Measurements from ENCODE around the gene RAB1A.
A peak's percentile ranks its signal among the peaks of the same experiment; 100 is the strongest.

Gene RAB1A

DNA sequence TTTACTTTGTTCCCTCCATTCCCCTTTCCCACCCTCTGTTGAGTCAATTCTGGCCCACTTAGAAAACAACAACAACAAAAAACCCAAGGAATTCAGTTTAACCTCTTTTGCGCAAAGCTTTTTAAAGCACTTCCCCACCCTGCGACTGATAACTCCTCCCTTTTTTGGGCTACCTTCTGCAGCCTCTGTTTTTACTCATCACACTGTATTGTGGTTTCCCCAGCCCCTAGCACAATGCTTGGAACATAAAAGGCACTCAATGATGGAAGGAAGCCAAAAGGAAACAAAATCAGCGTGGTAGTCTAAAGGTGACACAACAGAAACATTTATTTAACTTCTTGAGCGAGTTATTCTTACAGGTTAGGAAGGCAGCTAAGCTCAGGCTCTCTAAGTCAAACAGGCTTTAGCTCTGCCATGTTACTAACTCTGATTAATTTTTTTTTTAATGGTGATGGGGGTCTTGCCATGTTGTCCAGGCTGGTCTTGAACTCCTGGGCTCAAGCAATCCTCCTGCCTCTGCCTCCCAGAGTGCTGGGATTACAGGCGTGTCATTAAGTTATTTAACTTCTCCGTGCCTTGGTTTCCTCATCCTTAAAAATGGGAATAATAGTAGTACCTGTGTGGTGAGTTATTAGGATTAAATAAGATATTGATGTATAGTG is 72.4 kb downstream of the RAB1A start:
- DNase-seq = peak in 1 of 2 donors; percentile 26

DNA sequence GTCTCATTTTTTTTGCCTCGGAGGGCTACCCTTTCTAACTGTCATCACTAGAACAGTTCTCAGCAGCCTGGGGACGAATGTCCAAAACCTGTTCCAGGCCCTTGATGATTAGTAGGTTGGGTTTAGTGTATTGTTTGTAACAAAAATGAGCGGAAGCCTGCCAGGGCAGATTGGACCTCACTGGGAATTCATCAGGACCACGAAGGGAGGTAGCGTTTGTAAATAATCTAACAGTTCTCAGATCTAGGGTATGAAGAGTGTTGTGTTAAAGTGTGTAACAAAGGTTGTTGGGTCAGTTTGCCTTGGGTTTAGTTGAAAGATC is 72.9 kb downstream of the RAB1A start:
- no peak for DNase-seq

DNA sequence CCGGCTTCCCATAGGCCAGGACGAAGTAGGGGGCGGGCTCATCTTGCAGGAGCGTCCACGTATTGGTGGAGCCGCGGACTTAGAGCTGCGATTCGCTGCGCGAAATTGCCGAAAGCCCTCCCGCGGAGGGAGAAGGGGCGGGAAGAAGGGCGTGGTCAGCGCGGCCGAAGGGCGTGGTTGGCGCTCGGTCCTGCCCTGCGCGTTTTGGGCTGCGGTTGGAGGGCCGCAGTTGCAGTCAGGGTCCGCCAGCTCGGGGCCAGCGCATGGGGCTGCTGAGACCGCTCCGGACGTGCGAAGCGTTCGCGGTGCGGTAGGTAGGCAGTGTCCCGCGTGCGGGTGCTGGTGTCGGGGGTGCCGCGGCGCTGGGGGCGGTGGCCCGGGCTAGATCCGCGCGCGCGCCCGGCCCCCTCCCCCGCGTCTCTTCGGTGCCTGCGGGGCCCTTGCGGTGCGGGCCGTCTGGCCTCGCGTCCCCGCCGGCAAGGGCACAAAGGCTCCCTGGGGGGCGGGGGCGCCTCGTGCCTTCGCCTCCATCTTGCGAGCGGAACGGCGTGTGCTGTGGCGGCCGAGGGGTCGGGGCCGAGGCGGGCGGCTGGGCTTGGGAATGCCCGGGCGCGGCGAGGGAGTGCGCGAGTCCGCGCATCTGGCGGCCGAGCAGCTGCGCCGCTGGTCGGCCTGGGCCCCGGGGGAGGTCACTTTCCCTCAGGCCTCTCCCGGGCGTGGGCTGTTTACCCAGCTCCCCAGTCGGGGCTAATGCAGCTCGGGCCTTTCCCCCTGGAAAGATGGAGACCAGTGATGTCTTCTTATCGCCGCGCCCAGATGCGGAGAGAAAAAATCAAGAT is 73.5 kb downstream of the RAB1A start, which contains the start of gene CEP68:
TSS of gene CEP68 (plus strand) at position 202 of the 839 bp plus-strand sequence. CDS start 13,029 bp downstream, outside the sequence.
- peak; percentile 92 to 93 for DNase-seq

DNA sequence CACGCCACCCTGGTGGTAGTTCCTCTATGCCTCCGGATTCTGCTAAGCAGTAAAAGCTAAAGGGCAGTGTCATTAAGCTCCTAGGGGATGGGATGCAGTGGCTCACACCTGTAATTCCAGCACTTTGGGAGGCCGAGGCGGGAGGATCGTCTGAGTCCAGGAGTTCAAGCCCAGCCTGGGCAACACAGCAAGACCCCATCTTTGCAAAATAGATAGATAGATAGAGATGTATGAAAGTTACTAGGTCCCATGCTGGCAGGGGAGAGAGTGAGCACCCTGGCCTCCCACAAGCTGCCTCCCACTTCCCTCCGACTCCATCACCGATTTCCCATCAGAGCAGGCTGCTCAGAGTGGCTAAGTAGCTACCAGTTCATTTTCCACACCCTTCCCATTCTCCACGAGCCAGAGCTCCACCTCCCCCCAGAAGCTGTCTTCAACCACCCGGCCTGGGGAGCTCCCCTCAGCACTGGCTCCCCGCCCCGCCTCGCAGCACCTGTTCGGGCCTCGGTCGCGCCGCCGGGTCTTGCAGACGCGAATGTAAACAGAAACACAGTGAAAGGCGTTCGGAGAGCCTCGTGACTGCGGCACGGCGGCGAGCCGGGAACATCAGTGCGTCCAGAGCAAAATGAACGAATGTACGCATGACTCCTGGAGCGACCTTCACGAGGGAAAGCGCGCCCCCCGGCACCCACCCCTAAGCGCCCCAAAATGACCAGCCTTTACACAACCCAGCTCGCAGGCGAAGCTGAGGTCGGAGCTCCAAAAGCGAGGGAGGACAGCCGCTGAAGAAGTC is 74.3 kb downstream of the RAB1A start:
- DNase-seq = peak in 1 of 2 donors; percentile 43

DNA sequence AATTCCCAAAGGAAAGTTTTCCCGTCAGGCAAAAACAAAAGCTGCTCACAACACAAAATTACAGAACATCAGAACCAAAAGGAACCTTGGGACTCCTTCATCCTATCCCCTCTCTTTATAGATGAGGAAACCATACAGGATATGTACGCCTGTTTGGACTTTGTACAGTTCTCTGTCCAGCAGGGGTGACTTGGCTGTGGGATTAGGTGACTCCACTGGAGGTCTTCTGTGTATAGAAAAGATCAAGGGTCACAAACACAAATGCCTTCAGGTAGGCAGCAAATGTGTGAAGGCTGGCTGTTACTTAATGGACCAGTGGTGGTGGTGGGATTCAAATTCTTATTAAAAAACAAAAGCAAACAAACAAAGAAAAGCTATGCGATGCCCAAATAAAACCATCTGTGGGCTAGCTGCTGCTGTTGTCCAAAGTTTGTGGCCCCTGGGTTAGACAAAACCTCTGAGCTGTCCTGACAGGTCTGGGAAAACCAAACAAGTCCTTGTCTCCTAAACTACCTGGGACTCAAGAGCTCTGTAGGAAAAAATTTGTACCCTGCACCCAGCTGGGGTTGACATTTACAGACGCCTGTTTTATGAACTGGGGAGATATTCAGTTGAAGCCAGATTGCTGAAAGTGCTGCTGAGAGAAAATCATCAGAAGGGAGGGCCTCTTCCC is 75.0 kb downstream of the RAB1A start:
- DNase-seq = no peak

DNA sequence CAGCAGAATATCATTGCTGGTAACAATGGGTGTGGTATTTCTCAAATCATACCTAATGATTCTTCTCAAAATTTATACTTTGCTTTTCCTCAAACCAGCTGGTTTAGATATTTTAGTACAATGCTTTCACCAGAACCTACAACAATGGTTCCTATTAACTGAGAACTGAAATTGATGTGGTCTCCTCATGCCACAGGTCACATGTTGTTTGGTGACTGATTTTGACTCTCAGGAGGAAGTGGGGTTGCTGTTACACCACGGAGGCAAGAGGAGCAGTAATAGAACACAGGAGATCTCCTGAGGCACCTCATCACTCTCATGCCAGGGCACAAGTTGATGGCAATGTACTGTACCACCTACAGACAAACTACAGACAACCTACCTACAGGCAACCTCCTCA is 76.7 kb downstream of the RAB1A start:
- no peak for DNase-seq

DNA sequence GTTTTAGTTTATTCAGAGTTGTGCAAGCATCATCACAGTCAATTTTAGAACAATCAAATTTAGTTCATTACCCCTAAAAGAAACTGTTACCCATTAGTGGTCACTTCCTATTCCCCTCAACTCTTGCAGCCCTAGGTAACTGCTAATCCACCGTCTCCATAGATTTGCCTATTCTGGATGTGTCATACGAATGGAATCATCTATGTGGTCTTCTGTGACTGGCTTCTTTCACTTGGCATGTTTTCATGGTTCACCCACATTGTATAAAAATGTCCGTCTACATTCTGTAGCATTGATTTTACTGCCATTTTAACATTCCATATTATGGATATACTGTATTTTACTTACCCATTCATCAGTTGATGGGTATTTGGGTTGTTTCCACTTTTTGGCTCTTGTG is 79.0 kb downstream of the RAB1A start:
- DNase-seq = no peak

DNA sequence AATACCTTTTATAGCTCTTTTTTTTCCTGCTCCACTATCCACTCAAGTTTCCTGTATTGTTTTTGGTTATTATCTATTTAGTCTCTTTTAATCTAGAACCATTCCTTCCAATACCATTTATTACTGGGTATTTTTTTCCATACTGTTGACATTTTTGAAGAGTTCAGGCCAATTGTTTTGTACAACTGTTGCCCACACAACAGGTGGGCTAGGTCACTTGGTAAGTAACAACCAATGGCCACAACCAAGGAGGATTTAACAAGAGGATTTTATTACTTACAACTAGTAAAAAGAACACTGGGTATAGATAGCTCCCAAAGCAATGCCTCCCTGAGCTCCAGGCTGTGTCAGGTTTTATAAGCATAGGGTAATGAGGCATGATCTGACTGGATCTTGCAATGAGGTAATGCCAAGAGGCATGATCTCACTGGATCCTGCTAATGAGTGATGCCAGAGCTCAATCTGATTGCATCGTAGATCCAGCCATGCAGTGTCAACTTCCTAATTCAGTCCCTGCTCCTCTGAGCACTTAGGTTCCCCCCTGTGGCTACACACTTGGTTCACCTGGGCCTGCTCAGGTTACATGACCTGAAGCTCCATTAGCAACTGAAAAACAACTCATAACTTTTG is 80.8 kb downstream of the RAB1A start:
- DNase-seq = no peak

DNA sequence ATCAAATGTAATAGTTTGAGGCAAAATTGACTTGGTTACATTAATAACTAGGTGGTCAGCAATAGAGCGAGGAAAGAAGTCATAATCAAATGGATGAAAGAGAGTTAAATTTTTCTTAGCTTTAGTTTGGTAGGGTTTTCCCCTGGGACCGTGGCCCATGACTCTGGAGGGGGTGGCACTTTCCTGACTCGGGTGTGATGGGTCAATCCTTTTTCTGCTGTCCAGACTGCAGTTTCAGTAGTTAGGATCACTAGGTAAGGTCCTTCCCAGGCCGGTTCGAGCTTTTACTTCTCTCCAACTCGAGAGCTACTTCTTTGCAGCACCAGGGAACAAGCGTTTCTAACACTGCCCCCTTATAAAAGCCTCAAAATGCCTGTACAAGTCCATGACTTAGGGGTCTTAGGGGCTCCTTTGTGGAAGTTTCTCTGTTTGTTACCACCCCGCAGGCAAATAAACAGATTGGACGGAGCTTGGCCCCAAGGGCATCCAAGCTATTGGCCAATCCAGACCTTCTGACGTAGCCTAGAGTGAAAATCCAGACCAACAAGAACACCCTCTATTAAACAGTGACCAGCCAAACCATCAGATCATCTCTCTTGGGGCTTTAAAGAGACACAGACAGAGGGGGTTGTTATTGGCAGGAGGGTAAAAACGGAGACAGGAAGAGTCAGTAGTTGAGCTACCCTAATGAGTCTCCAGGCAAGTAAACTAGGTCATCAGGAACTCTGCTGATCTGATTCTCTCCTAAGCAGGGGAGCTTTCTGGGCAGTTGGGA is 83.1 kb downstream of the RAB1A start:
- DNase-seq = no peak

DNA sequence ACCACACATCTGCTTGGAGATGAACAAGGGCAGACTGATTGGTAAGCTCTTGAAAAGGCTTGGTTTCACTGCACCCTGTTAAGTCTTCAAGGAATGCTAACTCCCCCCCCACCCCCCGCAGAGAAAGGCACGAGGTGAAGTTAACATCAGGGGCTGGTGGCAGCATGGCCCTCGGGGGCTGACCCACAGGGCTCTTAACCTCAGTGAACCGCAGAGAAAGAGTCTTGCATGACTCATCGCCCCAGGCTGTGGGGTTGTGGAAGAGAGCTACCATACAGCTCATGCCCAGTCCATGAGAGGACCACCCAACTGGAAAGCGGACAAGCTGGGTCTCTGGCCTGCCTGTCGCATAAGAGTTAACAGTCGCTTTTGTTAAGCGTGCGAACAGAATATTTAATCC is 84.3 kb downstream of the RAB1A start:
- no peak for DNase-seq

DNA sequence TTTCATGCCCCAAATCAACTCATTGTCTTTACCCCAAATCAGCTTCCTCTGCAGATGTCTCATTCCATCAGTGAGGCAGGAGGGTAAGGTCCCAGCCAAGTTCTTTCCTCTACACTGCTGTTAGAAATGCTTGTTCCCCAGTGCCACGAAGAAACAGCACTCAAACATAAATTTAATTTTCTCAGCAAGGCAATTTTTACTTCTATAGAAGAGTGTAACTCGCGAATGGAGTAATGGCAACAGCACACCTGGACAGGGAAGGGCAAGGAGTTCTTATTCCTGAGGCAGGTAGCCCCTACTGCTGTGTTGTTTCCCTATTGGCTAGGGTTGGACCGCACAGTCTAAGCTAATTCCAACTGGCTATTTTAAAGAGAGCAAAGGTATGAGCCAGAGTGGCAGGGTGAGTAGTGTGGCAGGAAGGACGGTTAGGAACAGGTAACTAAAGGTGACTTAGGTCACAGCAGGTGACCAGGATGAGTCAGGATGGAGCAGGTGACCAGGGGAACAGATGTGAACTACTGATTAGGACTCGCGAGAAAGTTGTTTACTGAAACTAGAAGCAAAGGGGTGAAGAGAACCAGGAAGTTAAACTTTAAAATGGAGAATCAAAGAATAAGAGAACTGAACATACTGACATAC is 85.7 kb downstream of the RAB1A start:
- DNase-seq = no peak

DNA sequence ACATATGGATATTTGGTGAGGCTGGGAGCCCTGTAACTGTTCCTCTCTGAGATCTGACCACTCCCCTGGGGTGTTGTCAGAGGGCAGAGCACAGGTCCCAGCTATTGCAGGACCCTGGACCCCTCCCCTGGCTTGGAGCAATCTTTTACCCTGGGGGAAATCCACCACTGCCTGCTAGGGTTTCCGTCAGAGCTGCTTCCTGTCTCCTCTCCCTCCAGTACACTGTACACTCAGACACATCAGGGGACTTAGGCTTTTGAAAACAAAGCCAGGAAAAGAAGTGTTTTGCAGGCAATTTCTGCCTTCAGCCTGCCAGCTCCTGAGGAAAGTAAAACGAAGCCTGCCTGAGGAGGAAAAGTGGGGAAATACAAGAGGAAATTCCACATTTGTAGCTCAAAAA is 86.9 kb downstream of the RAB1A start:
- no peak for DNase-seq

DNA sequence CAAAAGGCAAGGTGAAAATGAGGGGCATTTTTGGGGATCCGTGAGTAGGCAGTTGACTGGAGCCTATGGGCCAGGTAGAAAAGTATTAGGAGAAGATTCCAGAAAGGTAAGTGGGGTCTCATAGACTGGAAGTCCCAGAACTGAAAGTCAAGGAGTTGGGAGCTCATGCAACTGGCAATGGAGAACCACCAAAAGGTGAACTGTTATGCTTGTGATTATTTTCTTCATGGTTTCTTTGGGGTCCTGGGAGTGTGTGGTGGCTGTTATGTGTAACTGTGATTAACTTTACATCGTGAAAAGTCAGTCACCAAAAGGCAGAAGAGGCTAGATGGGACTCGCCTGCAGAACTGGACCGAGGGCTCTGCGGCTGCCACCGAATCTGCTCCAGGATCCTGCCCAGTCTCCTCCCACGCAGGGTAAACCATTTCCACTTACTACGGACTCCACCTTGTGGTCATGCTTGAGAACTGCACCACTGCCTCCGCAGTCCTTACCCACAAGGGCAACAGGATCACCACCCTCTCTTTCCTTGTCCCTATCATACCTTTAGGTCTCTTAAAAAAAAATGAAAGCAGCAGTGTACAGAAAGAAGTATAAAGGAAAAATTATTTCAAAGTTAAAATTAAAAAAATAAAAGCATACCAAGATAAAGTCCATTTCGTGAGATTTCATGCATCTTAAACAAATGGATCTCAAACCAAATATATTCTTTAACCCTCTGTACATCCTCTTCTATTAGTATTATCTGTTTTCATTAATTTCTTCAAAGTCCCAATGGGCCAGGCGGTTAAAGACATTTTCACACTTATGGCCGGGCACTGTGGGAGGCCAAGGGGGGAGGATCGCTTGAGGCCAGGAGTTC is 89.3 kb downstream of the RAB1A start:
- DNase-seq = peak; percentile 72 to 73

DNA sequence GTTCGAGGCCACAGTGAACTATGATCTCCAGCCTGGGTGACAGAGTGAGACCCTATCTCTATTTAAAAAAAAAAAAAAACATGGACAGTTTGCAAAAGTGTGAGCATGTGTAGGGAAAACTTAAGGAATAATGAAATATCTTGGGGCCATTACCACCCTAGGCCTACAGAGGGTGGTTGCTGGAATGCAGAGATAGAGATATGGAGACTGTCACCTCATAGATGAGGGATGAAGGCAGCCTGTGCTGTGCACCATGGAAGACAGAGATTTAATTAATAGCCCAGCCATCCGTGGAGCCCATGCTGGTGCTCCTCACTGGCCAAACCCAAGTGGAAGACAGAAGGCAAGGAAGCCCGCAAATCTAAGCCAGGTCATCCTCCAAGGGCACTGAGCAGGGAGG is 90.3 kb downstream of the RAB1A start:
- DNase-seq = no peak

DNA sequence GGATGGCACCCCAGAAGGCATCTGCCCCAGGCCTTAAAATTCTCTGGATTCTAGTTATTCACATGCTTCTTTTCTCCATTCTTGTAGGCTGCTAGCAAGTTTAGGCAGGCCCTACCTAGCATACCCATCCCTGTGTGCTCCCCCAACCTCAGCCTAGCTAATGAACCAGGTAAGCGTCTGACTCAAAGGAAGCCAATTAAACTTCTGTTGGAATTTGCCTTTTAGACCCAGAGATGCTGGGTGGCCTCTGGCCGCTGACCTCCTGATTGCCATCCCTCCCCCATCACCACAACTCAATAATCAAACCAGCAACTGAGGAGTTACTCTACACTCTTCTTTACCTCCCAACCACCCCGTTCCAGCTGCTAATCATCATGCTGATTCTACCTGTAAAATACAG is 92.7 kb downstream of the RAB1A start:
- no peak for DNase-seq

All from stimulated activated CD4-positive, alpha-beta T cell treated with anti-CD3 and anti-CD28 coated beads, Interleukin-2, amount 100 ng/mL, for 48 hours (primary cell).